Renal pelvis (tissue), 4 donors: ENCODE measurements around the gene COG7. TPM values are rescaled to one million over a fixed set of nuclear protein-coding genes. Genes with fewer than 3 reads are reported as not detected.
"Not testable (repeated sequence)": the region's sequence is repeated elsewhere in the genome, so short reads cannot be mapped to it uniquely, and the experiment has no call there.

ENCODE experiments used
- DNase-seq: peaks from one replicate; pipeline ENCODE4 v3.0.0-alpha.2; 2013
- polyA plus RNA-seq, 3 donors: library from polyadenylated mRNA; unstranded; fragments of 120-200 nt; gene quantifications; one replicate each; pipeline ENCODE4 v1.2.1, GENCODE V29; 2013; ENCODE audit not compliant: insufficient read length in 3 of 3

COG7 gene
- polyA plus RNA-seq, 3 donors, result 21.8 to 40.0 (median 35.0) TPM

DNA sequence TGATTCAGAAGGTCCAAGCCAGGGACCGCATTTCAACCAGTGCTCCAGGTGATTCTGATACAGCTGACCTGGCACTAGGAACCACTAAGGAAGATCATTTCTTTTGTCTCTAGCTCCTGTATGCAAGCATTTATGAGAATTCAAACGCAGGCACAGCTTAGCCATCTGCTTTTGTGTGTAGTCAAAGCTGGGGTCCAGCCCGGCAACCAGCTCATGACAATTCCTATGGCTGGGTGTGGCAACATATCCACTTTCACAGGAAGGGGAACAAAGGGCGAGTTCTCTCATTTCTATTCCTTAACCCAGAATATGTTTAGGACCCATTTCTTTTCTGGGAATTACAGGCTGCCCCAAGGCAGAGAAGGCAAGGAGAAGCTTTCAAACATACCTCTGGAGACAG, 27.3 kb upstream of the COG7 start:
- no peak for DNase-seq

DNA sequence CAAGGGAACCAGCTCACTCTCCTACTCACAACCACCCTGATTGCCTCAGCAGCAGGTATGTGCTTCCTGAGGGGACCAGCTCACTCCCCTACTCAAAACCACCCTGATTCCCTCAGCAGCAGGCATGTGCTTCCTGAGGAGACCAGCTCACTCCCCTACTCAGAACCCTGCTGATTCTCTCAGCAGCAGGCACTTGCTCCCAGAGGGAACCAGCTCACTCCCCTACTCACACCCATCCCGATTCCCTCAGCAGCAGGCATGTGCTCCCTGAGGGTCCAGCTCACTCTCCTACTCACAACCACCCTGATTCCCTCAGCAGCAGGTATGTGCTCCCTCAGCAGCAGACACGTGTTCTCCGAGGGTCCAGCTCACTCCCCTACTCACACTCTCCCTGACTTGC, 26.1 kb upstream of the COG7 start:
- no peak for DNase-seq

DNA sequence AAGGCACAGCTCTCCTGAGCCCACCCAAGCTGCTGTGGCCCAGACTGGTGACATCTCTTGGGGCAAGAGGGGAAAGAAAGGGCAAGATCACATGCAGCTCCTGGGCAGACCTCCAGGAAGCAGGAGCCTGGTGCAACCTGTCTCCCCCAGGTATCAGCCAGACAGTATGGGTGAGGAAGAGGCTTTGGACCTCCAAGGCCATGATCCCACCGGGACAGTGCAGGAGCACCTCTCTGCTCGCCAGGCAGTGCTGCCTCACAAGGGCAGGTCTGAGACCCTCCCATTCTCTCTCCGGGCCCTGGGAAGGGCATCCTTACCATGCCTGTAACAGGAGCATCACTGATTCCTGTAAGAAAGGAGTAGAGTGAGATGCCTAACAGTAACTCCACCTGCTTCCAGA, 25.6 kb upstream of the COG7 start:
- no peak for DNase-seq

DNA sequence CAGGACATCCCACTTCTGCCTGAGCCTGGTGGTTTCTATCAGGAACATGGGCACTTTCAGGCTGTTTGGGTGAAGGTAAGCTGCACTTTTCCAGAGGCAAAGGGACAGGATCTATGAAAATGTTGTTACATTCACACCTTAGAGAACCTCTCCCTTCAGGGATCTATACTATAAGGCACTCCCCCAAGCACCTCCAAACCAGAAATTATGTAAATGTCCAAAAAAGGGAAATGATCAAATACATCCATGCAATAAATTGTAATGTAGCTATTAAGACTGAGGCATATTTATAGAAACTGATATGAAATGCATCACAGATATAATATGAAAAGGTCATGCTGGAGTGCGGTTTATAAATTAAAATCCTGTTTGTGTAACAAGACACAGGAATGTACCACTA, 23.3 kb upstream of the COG7 start:
- no peak for DNase-seq

DNA sequence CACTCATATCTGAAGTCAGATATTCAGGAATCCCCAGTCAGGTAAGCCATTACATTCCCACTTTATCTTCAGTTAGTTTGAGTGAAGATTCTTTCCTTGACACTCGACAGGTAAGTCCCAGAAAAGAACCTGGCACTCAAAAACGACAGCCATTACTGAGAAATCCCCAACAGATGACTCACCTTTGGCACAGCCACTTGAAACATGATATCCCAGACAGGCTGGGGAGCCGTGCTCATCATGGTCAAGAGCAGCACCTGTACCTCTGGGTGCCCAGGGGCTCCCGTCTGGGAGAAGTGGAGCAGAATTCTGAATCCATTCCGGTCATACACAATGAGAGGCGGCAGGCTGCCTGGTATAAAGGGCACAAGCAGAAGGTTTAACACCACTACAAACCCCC, 16.8 kb upstream of the COG7 start:
- no peak for DNase-seq

DNA sequence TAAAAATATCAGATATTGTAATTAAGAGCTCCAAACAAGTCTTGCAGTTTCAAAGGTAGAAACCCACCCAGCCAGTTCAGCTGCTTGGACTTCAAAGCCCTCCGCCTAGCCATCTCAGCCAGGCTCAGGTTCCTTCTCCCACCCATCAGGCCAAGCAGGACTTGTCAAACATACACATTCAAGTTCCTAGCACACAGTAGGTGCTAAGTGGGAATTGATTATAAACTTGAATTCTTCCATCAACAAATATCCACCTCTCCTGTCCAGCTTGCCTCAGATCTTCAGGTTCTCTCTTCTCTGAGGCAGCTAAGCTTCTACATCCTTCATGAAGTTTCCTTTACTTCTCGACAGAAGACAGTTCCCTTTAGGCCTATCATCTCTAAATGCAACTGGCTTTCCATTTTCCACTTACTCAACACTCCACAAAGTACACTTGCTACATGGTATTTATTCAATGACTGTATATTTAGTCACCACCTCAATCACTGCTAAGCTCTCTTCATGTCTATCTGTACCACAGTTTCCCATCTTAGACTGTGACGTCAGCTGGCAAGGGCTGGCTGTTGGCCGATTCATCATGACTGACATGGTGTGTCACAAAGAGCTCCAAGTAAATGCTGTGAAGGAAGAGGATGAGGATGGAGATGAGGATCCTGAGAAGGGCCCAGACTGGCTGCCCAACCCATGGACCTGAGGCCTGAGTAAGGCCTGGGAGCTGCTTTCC, 13.3 kb upstream of the COG7 start:
- no peak for DNase-seq

DNA sequence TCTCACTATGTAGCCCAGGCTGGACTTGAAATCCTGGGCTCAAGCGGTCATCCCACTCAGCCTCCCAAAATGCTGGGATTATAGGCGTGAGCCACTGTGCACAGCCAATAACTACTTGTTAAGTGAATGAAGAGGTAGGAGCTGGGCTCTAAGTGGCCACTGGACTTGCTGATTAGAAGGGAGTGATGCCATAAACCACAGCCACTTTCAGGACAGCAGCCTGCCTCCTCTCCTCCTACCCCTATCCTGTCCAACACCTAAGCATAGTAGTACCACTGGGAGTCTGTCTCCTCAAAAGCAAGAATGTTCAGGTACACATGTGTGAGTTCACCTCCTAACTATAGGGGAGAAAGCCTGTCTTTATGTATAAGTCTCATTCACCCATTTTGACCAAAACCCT, 12.2 kb upstream of the COG7 start:
- DNase-seq, result no peak

DNA sequence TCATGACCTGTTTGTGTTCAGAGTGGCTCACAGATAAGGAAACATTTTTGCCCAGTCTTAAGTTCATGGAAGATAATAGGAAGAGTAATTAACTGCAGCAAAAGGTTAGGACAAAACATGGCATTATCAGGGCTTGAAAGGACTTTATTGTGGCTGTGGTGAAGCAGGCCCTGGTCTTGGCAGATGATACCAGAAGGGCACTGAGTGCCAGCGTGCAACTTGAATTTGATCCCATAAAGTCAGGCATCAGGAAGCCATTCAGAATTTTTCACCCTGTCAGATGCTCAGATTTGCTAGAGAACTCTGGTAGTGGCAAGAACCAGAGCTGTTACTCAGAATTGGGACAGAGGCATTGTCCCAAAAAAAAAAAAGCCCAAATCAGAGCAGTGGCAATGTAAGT, 11.2 kb upstream of the COG7 start:
- no peak for DNase-seq

DNA sequence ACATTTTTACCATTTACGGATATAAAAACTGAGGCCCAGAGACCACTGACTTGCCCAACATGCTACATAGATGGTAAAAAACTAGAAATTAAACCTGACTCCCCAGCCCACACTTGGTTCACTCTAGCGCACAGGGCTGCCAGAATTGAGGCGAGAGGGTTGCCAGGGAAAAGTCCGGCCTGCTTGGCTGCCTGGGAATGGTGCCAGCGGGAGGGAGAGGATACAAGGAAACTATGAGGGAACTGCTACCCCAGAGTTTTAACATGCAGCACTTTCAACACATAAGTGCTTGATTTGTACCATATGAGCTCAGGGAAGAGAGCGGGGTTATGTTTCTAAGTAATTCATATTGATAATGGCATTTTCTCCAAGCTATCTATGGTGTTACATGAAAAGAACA, 10.0 kb upstream of the COG7 start:
- peak; percentile 3 for DNase-seq

DNA sequence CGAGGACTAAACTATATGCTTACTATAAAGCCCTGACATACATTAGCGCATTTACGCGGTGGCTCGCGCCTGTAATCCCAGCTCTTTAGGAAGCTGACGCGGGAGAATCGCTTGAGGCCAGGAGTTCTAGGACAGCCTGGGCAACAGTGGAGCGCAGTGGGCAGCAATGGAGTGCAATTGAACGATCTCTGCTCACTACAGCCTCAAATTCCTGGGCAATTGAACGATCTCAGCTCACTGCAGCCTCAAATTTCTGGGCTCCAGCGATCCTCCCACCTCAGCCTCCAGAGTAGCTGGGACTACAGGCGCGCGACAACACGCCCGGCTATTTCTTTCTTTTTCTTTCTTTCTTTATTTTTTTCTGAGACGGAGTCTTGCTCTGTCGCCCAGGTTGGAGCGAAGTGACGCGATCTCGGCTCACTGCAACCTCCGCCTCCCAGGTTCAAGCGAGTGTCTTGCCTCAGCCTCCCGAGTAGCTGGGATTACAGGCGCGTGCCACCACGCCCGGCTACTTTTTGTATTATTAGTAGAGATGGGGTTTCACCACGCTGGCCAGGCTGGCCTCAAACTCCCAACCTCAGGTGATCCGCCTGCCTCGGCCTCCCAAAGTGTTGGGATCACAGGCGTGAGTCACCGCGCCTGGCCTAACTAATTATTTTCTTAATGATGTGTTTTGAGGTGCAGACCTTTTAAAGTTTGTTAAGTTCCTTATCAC, 506 bp upstream of the COG7 start:
- DNase-seq, result no peak

DNA sequence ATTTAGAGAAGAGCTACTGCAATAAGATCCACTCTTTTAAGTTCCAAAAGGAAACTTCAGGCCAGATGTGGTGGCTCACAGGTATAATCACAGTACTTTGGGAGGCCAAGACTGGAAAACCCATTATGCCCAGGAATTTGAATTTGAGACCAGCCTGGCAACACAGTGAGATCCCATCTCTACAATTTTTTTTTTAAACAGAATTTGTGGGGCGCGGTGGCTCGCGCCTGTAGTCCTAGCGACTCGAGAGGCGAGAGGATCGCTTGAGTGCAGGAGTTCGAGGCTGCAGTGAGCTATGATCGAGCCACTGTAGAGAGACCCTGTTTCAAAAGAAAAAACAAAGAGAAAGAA, 793 bp downstream of the COG7 start:
- peak; percentile 4 for DNase-seq

DNA sequence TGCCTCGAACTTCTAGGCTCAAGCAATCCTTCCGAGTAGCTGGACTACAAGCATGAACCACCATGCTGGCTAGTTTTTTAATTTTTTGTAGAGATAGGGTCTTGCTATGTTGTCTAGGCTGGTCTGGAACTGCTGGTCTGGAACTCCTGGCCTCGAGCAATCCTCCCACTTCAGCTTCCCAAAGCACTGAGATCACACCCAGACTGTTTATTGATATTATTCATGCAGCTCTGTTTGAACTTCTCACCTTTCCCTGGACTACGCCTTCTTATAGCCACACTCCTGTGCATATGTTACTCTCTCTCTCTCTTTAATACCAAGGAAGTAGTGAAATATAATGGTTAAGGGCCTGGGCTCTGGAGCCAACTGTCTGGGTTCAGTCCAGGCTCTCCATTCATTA, 4.6 kb downstream of the COG7 start:
- no peak for DNase-seq

DNA sequence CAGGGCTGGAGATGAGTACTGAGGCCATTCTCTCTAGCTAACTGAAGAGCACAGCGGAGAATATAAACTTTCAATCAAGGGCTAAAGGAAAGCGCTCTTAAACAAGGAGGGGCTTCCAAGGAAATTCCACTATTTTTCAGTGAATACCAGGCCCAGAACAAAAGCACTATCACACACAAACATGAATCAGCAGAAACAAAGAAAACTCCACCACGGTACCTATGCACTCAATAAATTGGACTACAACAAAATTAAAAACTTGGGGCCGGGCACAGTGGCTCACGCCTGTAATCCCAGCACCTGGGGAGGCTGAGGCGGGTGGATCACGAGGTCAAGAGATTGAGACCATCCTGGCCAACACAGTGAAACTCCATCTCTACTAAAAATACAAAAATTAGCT, 15.4 kb downstream of the COG7 start:
- not testable (repeated sequence) for DNase-seq

DNA sequence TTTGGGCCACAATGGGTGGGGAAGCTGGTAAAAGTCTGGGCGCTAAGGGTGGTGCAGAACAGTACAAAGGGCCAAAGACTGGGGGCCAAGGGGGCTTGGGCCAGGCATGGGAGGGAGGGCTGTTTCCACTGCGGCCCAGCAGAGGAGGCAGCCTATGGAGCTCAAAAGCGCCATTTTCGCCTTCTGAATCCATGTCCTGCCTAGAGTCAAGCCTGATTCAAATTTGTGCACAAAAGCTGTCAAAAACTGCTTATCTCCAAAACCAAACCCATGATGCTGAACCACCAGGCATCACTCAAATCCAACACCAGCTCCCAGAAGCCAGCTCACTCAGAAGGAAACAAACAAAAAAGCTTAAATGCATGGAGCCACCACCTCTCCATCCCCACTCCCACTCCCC, 16.0 kb downstream of the COG7 start:
- no peak for DNase-seq

DNA sequence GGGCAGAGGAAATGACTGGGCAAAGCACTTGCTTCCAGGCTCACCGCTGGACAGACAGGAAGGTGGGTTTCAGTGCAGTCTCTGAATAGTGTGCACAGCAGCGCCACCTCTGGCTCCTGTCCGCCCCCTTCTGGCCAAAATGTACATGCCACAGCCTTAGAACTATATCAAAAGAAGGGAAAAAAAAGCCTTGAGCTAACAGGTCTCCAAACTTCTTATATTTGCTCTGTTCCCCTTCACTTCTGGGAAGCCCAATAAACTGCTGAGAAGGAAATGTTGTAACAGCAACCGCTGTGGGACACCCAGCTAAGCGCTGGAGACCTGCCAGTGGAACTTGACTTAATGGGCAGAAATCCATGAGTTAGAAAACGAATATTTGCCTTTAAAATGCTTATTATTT, 17.5 kb downstream of the COG7 start:
- no peak for DNase-seq

DNA sequence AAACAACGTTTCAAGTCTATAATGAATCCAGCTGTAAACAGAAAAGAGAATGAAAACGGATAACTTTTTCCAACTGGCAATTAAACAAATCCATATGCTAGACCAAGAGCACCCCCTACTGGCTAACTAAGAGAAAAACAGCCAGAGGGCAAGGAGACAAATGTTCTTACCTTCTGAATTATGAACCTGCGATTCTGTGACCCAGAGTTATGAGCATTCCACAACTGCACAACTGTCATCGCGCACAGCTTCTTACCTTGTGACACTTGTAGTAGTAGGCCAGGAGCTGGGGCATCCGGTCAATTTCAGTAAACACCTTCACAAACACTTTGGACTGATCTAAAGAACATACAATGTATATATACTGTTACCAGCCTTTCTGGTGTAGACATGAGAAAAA, 18.6 kb downstream of the COG7 start:
- DNase-seq, result peak; percentile 65

DNA sequence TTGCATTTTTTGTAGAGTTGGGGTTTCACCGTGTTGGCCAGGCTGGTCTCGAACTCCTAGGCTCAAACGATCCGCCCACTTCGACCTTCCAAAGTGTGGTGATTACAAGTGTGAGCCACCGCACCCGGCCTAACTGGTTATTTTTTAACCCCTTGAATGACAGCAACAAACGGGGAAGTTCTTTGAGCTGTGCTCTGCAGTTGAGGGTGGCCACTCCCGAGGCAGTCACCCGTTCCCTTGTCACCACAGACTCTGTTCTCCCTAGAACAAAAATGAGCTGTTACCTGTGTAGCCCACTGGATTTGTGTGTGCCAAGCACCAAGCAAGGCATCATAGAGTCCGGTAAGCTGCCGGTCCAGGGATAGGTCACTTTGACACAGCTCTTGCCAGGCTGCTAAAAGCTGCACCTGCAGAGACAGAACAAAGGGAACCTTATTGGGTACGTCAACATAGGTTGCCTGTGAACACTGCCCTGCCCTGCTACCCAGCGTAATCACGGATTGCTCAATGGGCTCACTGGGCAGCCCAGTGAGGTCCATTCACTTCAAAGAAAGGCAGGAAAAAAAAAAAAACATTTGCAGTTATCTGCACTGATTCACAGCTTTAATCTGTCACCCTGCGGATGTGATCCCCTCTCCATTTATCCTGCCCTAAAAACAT, 19.6 kb downstream of the COG7 start:
- no peak for DNase-seq

DNA sequence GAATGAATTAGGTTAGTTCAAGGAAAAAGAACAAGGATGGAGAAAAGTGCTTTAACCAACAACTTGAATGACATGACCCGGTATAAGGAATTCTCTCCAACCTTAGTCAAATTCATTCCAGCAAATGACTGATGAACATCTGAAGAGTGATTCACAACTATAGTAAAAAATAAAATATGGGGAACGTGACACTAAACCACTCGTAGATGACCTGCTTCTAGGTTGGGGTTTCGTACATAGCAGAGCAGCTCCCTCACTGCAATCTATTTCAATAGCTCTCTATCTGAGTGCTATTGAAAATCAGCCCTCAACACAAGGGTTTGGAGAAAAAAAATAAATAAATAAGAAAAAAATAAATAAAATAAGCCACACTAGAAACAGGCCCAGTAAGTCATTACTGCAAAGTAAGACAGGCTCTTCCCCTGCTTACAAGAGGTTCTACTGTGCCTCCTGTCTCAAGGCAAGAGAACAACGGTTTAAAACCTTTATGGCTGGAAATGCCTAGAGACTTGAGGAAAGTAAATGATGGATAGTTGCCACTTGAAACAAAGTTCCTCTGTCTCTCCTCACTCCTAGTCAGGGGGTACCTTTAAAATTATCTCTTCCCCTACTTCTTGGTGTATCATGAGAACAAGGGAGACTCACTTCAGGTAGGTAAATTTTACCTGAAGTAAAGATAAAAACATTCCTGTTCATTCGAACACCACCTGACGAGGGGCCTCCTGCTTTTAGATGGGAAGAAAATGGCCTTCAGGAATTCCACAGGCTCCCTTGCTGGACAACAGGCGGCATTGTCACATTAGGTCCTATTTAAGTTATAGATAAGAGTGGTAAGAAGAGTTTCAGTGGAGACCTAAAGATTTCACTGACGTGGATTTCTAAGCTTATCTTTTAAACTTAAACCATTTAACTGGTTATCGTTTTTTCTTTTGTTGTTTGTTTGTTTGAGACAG, 20.5 kb downstream of the COG7 start:
- no peak for DNase-seq

DNA sequence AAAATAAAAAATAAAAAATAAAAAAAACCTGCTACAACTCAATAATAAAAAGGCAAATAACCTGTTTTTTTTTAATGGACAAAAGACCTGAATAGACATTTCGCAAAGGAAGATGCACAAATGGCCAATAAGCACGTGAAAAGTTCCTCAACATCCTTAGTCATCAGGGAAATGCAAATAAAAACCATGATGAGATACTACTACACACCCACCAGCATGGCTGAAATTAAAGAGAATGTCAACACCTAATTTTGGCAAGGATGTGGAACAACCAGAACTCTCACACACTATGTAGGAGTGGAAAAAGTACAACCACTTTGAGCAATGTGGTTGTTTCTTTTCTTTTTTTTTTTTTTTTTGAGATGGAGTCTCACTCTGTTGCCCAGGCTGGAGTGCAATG, 24.6 kb downstream of the COG7 start:
- no peak for DNase-seq

DNA sequence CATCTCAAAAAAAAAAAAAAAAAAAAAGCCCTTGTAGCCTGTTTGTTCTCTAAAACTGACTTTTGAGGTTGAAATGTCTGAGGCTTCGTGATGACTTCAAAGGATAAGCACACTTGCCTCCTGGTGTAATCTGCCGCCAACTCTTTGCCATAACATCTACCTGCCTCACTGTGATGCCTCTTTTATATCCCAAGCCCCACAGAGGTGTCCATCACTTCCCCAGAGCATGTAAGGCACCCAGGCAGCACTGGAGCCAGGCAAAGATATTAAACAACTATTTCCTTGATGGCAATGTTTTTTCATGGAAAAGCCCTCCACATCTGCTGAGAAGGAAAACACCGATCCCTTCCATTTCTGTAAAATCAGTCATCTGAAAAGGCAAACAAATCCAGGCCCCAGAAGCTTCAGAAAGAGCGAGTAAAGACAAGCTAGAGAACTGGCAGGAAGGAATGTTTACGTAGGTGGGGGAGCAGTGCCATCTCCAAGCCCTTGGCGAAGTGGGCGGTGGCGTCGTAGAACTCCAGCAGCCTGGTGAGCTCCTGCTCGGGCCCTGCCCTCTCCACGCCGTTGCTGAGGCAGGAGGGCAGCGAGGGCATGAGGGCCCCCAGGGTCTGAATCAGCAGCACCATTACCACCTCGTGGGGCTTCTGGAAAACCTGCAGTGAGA, 28.6 kb downstream of the COG7 start:
- DNase-seq, result peak; percentile 33

DNA sequence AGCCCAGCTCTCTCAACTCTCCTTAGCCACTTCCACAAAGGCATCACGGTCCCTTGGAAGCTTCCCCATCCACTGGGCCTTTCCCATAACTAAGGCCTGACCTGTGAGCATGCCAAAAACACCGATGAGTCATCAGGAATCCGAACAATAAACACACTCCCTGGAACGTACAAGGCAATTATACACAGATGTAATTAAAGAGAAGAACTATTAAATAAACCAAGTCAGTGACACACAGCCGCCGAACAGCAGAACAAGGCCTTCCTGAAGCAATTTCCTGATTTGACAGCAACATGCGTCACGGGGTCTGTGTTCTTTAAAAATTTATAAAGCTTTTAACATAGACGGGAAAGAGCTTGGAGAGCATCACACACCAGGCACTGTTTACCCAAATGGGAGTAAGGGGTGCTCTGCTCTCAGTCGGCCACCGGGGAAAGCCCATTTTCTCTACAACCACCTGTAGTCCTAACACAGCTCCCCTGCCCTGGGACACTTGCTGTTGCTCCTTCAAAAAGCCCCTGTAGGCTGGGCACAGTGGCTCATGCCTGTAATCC, 29.4 kb downstream of the COG7 start:
- no peak for DNase-seq
